Prostate gland (tissue), 2 donors: ENCODE results near the gene MIB2.

Experiments
- CTCF ChIP-seq, 4 experiments: fragments of 200-600 bp in 2 of 4; fragments of 450-650 bp in 2 of 4; sonication (generic) in 2 of 4; IDR thresholded peaks; 1 replicate in 3 of 4; 2 replicates in 1 of 4; pipeline ENCODE4 v1.5.1; 2016 to 2019; ENCODE audit warnings: antibody characterized with exemption in 4 of 4, mild to moderate bottlenecking in 2 of 4, moderate library complexity in 2 of 4
- POLR2A ChIP-seq: fragments of 450-650 bp; IDR thresholded peaks from one replicate; pipeline ENCODE4 v1.6.1; 2016; ENCODE audit warnings: antibody characterized with exemption, mild to moderate bottlenecking
- POLR2AphosphoS5 ChIP-seq: sonication (generic); formaldehyde crosslinking; IDR thresholded peaks from one replicate; pipeline ENCODE4 v1.6.1; 2017; ENCODE audit warnings: antibody characterized with exemption

GRCh38 chr1:1573843-1574720 is 41.2 kb upstream of the MIB2 start:
- TF ChIP-seq CTCF (IDR thresholded peaks at IDR 0.05), result peak in 1 of 4 experiments; percentile 6
- TF ChIP-seq POLR2A, result peak; percentile 4
- no peak for TF ChIP-seq POLR2AphosphoS5
